HepG2 (cell line): ENCODE data around the gene TIMM44. TPM values are rescaled to one million over a fixed set of nuclear protein-coding genes. Genes with fewer than 3 reads are reported as not detected.
A peak's percentile ranks its signal among the peaks of the same experiment; 100 is the strongest.

Experiments used
- ARID4A ChIP-seq: sonication (generic); formaldehyde crosslinking; IDR thresholded peaks from 2 replicates; pipeline ENCODE4 v1.5.0; 2020; ENCODE audit warnings: mild to moderate bottlenecking, missing genetic modification reagents, borderline replicate concordance
- FOXK1 ChIP-seq: sonication (generic); formaldehyde crosslinking; IDR thresholded peaks from 2 replicates; pipeline ENCODE4 v1.4.0; 2020; ENCODE audit warnings: low read depth, missing genetic modification reagents, borderline replicate concordance
- HDAC6 ChIP-seq: fragments of 200-600 bp; sonication (generic); IDR thresholded peaks from 2 replicates; pipeline ENCODE4 v1.7.0; 2017; ENCODE audit warnings: mild to moderate bottlenecking, antibody characterized with exemption, low read length, low read depth
- PITX1 ChIP-seq: sonication (generic); formaldehyde crosslinking; IDR thresholded peaks from 2 replicates; pipeline ENCODE4 v1.5.1; 2020; ENCODE audit warnings: mild to moderate bottlenecking, missing genetic modification reagents
- REST ChIP-seq, 2 experiments: IDR thresholded peaks; 2 replicates each; pipeline ENCODE4 v1.6.1; 2011 to 2012; ENCODE audit warnings: low read length in 2 of 2, borderline replicate concordance in 1 of 2, low read depth in 1 of 2, mild to moderate bottlenecking in 1 of 2, moderate library complexity in 1 of 2
- SIX1 ChIP-seq: sonication (generic); formaldehyde crosslinking; IDR thresholded peaks from 2 replicates; pipeline ENCODE4 v1.4.0; 2020; ENCODE audit warnings: missing genetic modification reagents, borderline replicate concordance
- STAT6 ChIP-seq: sonication (generic); formaldehyde crosslinking; IDR thresholded peaks from 2 replicates; pipeline ENCODE4 v1.4.0; 2020; ENCODE audit warnings: missing genetic modification reagents, mild to moderate bottlenecking, borderline replicate concordance
- YEATS4 ChIP-seq: sonication (generic); formaldehyde crosslinking; IDR thresholded peaks from 2 replicates; pipeline ENCODE4 v1.4.0; 2020; ENCODE audit warnings: missing genetic modification reagents, borderline replicate concordance
- ZNF577 ChIP-seq: sonication (generic); formaldehyde crosslinking; IDR thresholded peaks from 2 replicates; pipeline ENCODE4 v1.4.0; 2020; ENCODE audit warnings: mild to moderate bottlenecking, low read depth, missing genetic modification reagents, borderline replicate concordance
- ZNF746 ChIP-seq: sonication (generic); formaldehyde crosslinking; IDR thresholded peaks from 2 replicates; pipeline ENCODE4 v1.8.0; 2022; ENCODE audit warnings: mild to moderate bottlenecking, missing genetic modification reagents
- ZNF781 ChIP-seq: sonication (generic); formaldehyde crosslinking; IDR thresholded peaks from 2 replicates; pipeline ENCODE4 v1.5.1; 2020; ENCODE audit warnings: borderline replicate concordance, mild to moderate bottlenecking, missing genetic modification reagents; ENCODE audit errors: not compliant biosample characterization
- ZNF792 ChIP-seq: IDR thresholded peaks from 2 replicates; pipeline ENCODE4 v1.6.1; 2016
- ZNF878 ChIP-seq: sonication (generic); formaldehyde crosslinking; IDR thresholded peaks from 2 replicates; pipeline ENCODE4 v1.8.1; 2023; ENCODE audit warnings: mild to moderate bottlenecking, missing genetic modification reagents, moderate library complexity
- ZSCAN5A ChIP-seq: sonication (generic); formaldehyde crosslinking; IDR thresholded peaks from 2 replicates; pipeline ENCODE4 v1.8.0; 2022; ENCODE audit warnings: mild to moderate bottlenecking, missing genetic modification reagents, borderline replicate concordance
- polyA plus RNA-seq, 8 experiments: library from polyadenylated mRNA; depleted of rRNA in 3 of 8; stranded (reverse) in 7 of 8; unstranded in 1 of 8; fragments of >200 nt; fragmentation: Illumina TruSeq in 4 of 8; extraction: Trizol in 4 of 8; gene quantifications; 2 replicates each; pipeline versions ENCODE4 v1.2.1 to v1.2.3, GENCODE V29; 2011 to 2016; ENCODE audit warnings: low read depth in 4 of 8, missing spikeins in 1 of 8, mixed read lengths in 1 of 8; ENCODE audit not compliant: insufficient read depth in 1 of 8
- total RNA-seq, 5 experiments: library from RNA; depleted of rRNA; stranded (reverse); fragments of >200 nt; fragmentation: Illumina TruSeq; extraction: Trizol; gene quantifications; 2 replicates each; pipeline ENCODE4 v1.2.3, GENCODE V29; 2016; ENCODE audit warnings: low read depth in 1 of 5

The TIMM44 gene
- total and polyA plus RNA-seq, 2 of the 13 experiments (the other 11 are each of a cell fraction or from before 2014, with no cell fraction given) = 42.9 to 72.6 TPM

GRCh38 chr19:7943444-7944176, at the start of gene TIMM44 (continued):
- TF ChIP-seq ZNF878 (CRISPR knock-in tag) (peak; percentile 80; the same call in 1 of the 2 replicates), ZSCAN5A (CRISPR knock-in tag) (peak; percentile 80; the same call in 1 of the 2 replicates), REST (IDR thresholded peaks at IDR 0.05; ENCODE audit: borderline replicate concordance in 1 of 2, low read depth in 1 of 2, low read length in 2 of 2) (peak in 1 of 2 experiments; percentile 66; a peak in 2 of 4 replicates), ZNF746 (peak; percentile 71; the same call in 1 of the 2 replicates), PITX1 (CRISPR knock-in tag) (peak; percentile 66), FOXK1 (CRISPR knock-in tag) (peak; percentile 53; the same call in 1 of the 2 replicates), ARID4A (peak; percentile 92), HDAC6 (no peak), SIX1 (CRISPR knock-in tag) (no peak), STAT6 (CRISPR knock-in tag) (no peak; the same call in 1 of the 2 replicates), ZNF577 (CRISPR knock-in tag) (no peak), ZNF781 (CRISPR knock-in tag) (peak; percentile 90), YEATS4 (CRISPR knock-in tag) (peak; percentile 96), ZNF792 (peak; percentile 62; the same call in 1 of the 2 replicates)
